C4-2B (cell line): Measurements from ENCODE around the gene EPHA1.

Experiments
- CTCF ChIP-seq: fragments of 450-650 bp; conservative IDR thresholded peaks from 2 replicates; pipeline ENCODE4 v1.5.1; 2017; ENCODE audit warnings: mild to moderate bottlenecking
- ZFX ChIP-seq: fragments of 450-650 bp; IDR thresholded peaks from 2 replicates; pipeline ENCODE4 v1.6.1; 2017

GRCh38 chr7:143408686-143409561, at the start of gene EPHA1:
- TF ChIP-seq CTCF (peak; percentile 84), ZFX (no peak)
